Right atrium auricular region (tissue), 2 donors: ENCODE data around the gene SCG5. TPM values are rescaled to one million over a fixed set of nuclear protein-coding genes. Genes with fewer than 3 reads are reported as not detected.

ENCODE experiments used
- DNase-seq: peaks from one replicate; pipeline ENCODE4 v3.0.0-alpha.2; 2019; ENCODE audit warnings: low spot score
- H3K27ac ChIP-seq, 2 donors: fragments of 200-600 bp; sonication (generic); 1 replicate in 1 of 2; 2 replicates in 1 of 2; pipeline ENCODE4 v1.5.1; 2016 to 2019
- H3K27me3 ChIP-seq, 2 donors: fragments of 200-600 bp; sonication (generic); one replicate each; pipeline versions ENCODE4 v1.5.1 to v1.6.0; 2017 to 2019
- H3K36me3 ChIP-seq: fragments of 200-600 bp; sonication (generic); one replicate; pipeline ENCODE4 v1.5.1; 2016
- H3K4me1 ChIP-seq, 2 donors: fragments of 200-600 bp; sonication (generic); one replicate each; pipeline versions ENCODE4 v1.5.1 to v1.6.0; 2017 to 2019
- H3K4me3 ChIP-seq, 2 donors: fragments of 200-600 bp; sonication (generic); 1 replicate in 1 of 2; 2 replicates in 1 of 2; pipeline ENCODE4 v1.5.1; 2017 to 2019; ENCODE audit warnings: mild to moderate bottlenecking in 1 of 2, moderate library complexity in 1 of 2
- H3K9me3 ChIP-seq, 2 donors: fragments of 200-600 bp; sonication (generic); one replicate each; pipeline ENCODE4 v1.5.1; 2019
- total RNA-seq, 2 donors: library from RNA; depleted of rRNA; stranded (reverse); fragments of >200 nt; gene quantifications; one replicate each; pipeline ENCODE4 v1.1.0, GENCODE V29; 2016
- TF ChIP-seq, protein P1 (sequence below), 2 donors: fragments of 200-600 bp; sonication (generic); IDR thresholded peaks; one replicate each; pipeline ENCODE4 v1.5.1; 2019; ENCODE audit warnings: antibody characterized with exemption in 2 of 2

The SCG5 gene
- total RNA-seq, 2 donors from 2014 or later, result 0.90 TPM; not detected in 1

DNA sequence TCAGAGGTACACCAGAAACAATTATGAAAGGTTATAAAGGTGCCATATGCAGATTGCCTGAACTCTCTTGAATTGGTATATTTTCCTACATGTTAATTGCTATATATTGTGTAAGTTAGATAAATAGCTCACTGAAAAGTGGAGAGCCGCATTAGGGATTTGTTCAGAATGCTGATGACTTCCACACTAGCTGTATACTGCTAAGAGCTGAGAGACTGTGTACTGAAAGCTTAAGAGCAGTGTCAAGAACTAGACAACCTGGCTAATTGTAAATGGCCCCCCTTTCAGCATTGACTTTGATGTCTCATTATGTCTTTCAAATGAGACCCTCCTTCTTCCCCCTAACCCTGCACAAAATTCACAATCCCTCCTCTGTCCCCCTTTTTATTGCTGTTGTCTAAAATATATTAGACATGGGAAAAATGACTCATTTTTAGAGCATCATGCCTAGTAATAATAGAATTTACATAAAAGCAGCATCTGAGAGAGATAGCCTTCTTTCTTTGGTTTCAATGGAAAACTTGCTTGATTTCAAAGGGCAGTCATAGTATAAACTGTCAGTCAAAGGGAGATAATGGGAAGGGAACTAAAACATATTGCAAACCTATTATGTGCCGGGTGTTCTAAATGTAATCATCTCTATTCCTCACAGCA is 41.6 kb downstream of the SCG5 start:
- Histone ChIP-seq H3K4me3 (no peak overlapping the region), H3K27me3 (no peaks in the 10 kb centered on the region), H3K9me3 (no peaks in the 10 kb centered on the region), H3K4me1 (no peaks in the 10 kb centered on the region), H3K27ac (no peak overlapping the region), H3K36me3 (no peaks in the 10 kb centered on the region)
- TF ChIP-seq, protein P1, sequence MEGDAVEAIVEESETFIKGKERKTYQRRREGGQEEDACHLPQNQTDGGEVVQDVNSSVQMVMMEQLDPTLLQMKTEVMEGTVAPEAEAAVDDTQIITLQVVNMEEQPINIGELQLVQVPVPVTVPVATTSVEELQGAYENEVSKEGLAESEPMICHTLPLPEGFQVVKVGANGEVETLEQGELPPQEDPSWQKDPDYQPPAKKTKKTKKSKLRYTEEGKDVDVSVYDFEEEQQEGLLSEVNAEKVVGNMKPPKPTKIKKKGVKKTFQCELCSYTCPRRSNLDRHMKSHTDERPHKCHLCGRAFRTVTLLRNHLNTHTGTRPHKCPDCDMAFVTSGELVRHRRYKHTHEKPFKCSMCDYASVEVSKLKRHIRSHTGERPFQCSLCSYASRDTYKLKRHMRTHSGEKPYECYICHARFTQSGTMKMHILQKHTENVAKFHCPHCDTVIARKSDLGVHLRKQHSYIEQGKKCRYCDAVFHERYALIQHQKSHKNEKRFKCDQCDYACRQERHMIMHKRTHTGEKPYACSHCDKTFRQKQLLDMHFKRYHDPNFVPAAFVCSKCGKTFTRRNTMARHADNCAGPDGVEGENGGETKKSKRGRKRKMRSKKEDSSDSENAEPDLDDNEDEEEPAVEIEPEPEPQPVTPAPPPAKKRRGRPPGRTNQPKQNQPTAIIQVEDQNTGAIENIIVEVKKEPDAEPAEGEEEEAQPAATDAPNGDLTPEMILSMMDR (IDR thresholded peaks at IDR 0.05), result no peak
- DNase-seq, result no peak

DNA sequence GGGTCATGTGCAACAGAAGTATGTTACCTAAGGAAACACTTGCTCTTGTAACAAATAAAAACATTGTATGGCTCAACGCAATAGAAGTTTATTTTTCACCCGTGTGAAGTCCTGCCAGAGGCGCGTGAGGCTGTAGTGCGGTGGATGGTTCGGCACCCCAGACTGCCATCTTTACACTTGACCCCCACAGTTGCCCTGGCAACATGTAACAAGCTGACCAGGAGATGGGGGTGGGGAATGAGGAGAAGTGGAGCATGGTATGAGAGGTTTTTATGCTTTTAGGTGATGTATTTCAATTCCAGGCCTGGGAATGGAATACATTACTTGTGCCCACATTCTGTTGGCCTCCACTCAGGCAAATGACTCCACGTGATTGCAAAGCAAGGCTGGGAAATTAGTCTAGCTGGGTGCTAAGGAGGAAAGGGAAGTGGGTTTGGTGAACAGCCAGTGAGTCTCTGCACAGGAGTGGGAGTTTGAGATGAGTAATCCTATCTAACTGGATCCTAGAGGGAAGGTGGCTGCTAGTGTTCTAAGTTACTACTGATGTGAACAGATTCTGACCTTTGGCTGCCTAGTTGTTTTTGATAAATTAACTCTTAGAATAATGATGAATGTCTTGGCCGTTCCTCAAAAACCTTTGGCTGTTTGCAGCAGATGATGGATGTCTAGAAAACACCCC is 42.5 kb downstream of the SCG5 start:
- no peaks in the 10 kb centered on the region for H3K27me3 ChIP-seq
- H3K4me1 ChIP-seq, result no peaks in the 10 kb centered on the region
- H3K36me3 ChIP-seq, result no peaks in the 10 kb centered on the region
- no peak overlapping the region for H3K27ac ChIP-seq
- DNase-seq, result no peak
- no peaks in the 10 kb centered on the region for H3K9me3 ChIP-seq
- no peak overlapping the region for H3K4me3 ChIP-seq
- TF ChIP-seq, protein P1 (IDR thresholded peaks at IDR 0.05), result no peak

DNA sequence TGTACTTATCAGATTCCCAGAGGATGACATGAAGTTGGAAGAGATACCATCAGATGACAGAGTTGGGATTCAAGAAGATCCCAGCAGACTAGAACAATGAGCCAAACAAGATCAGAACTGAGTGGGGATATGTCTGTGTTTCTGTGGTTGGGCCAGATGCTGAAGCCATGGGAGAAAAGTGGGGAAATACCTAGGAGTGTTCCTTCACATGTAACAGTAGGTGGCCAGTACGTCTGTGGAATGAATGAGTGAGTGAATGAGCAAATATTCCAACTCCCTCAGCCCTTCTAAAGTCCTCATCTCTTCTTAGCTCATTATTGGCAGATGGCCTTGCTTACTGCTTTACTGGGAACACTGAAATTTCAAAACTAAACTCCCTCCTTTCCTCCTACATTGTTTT is 44.1 kb downstream of the SCG5 start:
- TF ChIP-seq, protein P1 (IDR thresholded peaks at IDR 0.05), result no peak
- Histone ChIP-seq H3K4me3 (no peak overlapping the region), H3K9me3 (no peaks in the 10 kb centered on the region), H3K27ac (no peak overlapping the region), H3K27me3 (no peaks in the 10 kb centered on the region), H3K4me1 (no peaks in the 10 kb centered on the region), H3K36me3 (no peaks in the 10 kb centered on the region)
- DNase-seq, result no peak

GRCh38 chr15:32687556-32687955 is 46.0 kb downstream of the SCG5 start:
- TF ChIP-seq, protein P1 (IDR thresholded peaks at IDR 0.05), result no peak
- Histone ChIP-seq H3K4me3 (no peak overlapping the region), H3K27ac (no peak overlapping the region), H3K27me3 (no peaks in the 10 kb centered on the region), H3K4me1 (no peaks in the 10 kb centered on the region), H3K36me3 (no peaks in the 10 kb centered on the region), H3K9me3 (no peaks in the 10 kb centered on the region)
- no peak for DNase-seq

GRCh38 chr15:32688151-32688639 is 46.7 kb downstream of the SCG5 start:
- no peaks in the 10 kb centered on the region for H3K9me3 ChIP-seq
- no peaks in the 10 kb centered on the region for H3K36me3 ChIP-seq
- DNase-seq, result no peak
- H3K4me1 ChIP-seq, result no peaks in the 10 kb centered on the region
- no peak overlapping the region for H3K4me3 ChIP-seq
- TF ChIP-seq, protein P1 (IDR thresholded peaks at IDR 0.05), result no peak
- H3K27me3 ChIP-seq, result no peaks in the 10 kb centered on the region
- H3K27ac ChIP-seq, result no peak overlapping the region
